Esophagus (tissue), 2 donors: ENCODE results near the gene JAML. TPM values are rescaled to one million over a fixed set of nuclear protein-coding genes. Genes with fewer than 3 reads are reported as not detected.

Experiments
- H3K27ac ChIP-seq, 2 donors: one replicate each; pipeline ENCODE4 v1.5.1; 2013; ENCODE audit warnings: low read depth in 2 of 2, mild to moderate bottlenecking in 2 of 2, inconsistent platforms in 1 of 2, low read length in 1 of 2, moderate library complexity in 1 of 2
- H3K27me3 ChIP-seq, 2 donors: one replicate each; pipeline ENCODE4 v1.6.1; 2013; ENCODE audit warnings: low read length in 2 of 2, control low read depth in 1 of 2, mild to moderate bottlenecking in 1 of 2; ENCODE audit not compliant: insufficient read depth in 2 of 2, control insufficient read depth in 1 of 2
- H3K36me3 ChIP-seq, 2 donors: one replicate each; pipeline ENCODE4 v1.6.1; 2013; ENCODE audit warnings: low read length in 1 of 2; ENCODE audit not compliant: control insufficient read depth in 2 of 2, insufficient read depth in 2 of 2
- H3K4me1 ChIP-seq, 2 donors: one replicate each; pipeline ENCODE4 v1.6.1; 2013; ENCODE audit warnings: low read length in 1 of 2; ENCODE audit not compliant: control insufficient read depth in 2 of 2, insufficient read depth in 2 of 2
- H3K4me3 ChIP-seq, 2 donors: one replicate each; pipeline ENCODE4 v1.5.1; 2013; ENCODE audit warnings: low read length in 2 of 2, mild to moderate bottlenecking in 2 of 2, low read depth in 1 of 2, moderate library complexity in 1 of 2
- H3K9me3 ChIP-seq, 2 donors: one replicate each; pipeline ENCODE4 v1.6.1; 2013; ENCODE audit warnings: mild to moderate bottlenecking in 2 of 2, low read depth in 1 of 2, low read length in 1 of 2, moderate library complexity in 1 of 2; ENCODE audit not compliant: control insufficient read depth in 2 of 2, insufficient read depth in 1 of 2
- WGBS, 2 donors: extraction: QIAGEN DNeasy Blood & Tissue Kit; methylation state at CpG; one replicate each; pipeline ENCODE4 v1.1.7; 2013; 5-methylcytosine and 5-hydroxymethylcytosine counted together
- polyA plus RNA-seq, 2 donors: library from polyadenylated mRNA; stranded (reverse); fragments of 200-250 nt; gene quantifications; one replicate each; pipeline ENCODE4 v1.2.3, GENCODE V29; 2013
- donor health status: healthy with polysubstance abuse.
- donor health status: Bipolar disorder and iron deficiency.

JAML gene
- 1 to 10 TPM; 6.1 to 7.0 TPM for polyA plus RNA-seq

DNA sequence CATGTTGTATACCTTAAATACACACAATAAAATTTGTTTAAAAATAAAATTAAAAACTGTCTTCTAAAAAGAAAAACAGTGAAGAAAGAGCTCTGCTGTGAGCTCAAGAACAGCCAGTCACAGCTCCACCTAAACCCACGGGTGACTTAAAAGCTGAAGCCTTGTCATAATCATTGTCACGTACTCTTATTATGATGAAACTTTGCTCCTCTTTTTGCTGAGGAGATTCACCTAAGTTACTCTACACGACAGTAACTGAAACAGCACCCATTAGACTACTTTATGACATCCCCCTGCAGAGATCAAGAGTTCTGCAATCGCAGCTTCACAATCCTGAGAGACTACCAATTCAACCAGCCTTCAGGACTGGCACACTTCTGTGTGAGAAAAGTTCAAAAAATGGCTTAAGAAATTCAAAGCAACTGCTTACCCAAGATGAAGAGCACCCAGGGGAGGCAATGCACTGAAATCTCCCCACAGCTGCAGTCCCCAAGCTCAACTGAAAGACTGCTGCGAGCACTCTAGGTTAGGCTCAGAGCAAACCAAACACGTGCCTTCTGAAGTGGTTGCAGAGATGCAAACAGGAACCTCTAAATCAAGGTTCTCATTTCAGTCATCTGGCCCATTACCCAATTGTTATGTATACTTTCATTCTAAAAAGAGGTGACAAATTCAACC lies at the start of gene JAML:
TSS of gene JAML (minus strand) at position 501 of the 678 bp plus-strand sequence. CDS start 10,145 bp downstream, outside the sequence.
- 64 to 72% methylated on average over 6 of the region's 6 CpGs for WGBS, 2 donors
- no peaks in the 10 kb centered on the region for H3K4me1 ChIP-seq
- no peaks in the 10 kb centered on the region for H3K9me3 ChIP-seq
- H3K27me3 ChIP-seq, result no peaks in the 10 kb centered on the region
- peak within 1 kb of the TSS; percentile 1 to 28 for H3K27ac ChIP-seq
- peak within 1 kb of the TSS; percentile 11 to 33 for H3K4me3 ChIP-seq
- H3K36me3 ChIP-seq, result no peaks in the 10 kb centered on the region

GRCh38 chr11:118274186-118274585 lies 49.4 kb upstream of the JAML start:
- WGBS, 2 donors, result 48 to 55% methylated on average over 2 of the region's 2 CpGs
- Histone ChIP-seq H3K4me1 (peaks cover 0 to 7% of the 10 kb centered on the region in 2 donors), H3K4me3 (no peak overlapping the region), H3K36me3 (no peaks in the 10 kb centered on the region), H3K27me3 (no peaks in the 10 kb centered on the region), H3K9me3 (no peaks in the 10 kb centered on the region), H3K27ac (peak overlapping the region; percentile 67 to 83)

- H3K36me3 ChIP-seq, result no peaks in the 10 kb centered on the region
- no peaks in the 10 kb centered on the region for H3K27me3 ChIP-seq
- H3K9me3 ChIP-seq, result no peaks in the 10 kb centered on the region
- no peak overlapping the region for H3K4me3 ChIP-seq
- peaks cover 0 to 5% of the 10 kb centered on the region in 2 donors for H3K4me1 ChIP-seq
- WGBS, 2 donors, result 67 to 73% methylated on average over 2 of the region's 2 CpGs
- H3K27ac ChIP-seq, result no peak overlapping the region
These were observed 47.2 kb upstream of the JAML start for GRCh38 chr11:118272001-118272400.

DNA sequence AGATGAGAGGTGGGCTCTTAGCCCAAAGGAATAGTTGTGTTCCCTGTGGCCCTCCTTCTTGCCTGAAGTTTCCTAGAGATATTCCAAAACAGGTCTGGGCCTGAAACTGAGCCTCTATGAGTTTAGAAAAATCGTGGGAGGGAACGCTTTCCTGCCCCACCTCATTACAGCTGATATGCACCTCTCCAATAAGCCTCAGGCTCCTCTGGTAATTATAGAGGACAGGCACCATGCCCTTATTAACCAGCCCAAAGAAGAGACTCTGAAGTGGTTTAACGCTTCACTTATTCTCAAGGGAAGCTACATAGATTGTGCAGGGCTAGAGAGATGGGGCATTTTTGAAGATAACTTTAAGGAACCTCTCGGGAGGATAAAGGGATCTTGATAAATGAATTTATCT lies 42.7 kb upstream of the JAML start:
- Histone ChIP-seq H3K4me3 (no peak overlapping the region), H3K9me3 (no peaks in the 10 kb centered on the region), H3K4me1 (peaks cover 0 to 2% of the 10 kb centered on the region in 2 donors), H3K27me3 (no peaks in the 10 kb centered on the region), H3K36me3 (peaks cover 0 to 1% of the 10 kb centered on the region in 2 donors), H3K27ac (peak overlapping the region; percentile 89 to 92)
- 41 to 74% methylated on average over 4 of the region's 4 CpGs for WGBS, 2 donors

GRCh38 chr11:118265954-118266353 lies 41.1 kb upstream of the JAML start:
- Histone ChIP-seq H3K27ac (peak overlapping the region; percentile 86), H3K36me3 (peaks cover 0 to 6% of the 10 kb centered on the region in 2 donors), H3K27me3 (no peaks in the 10 kb centered on the region), H3K4me1 (peaks cover 0 to 5% of the 10 kb centered on the region in 2 donors), H3K9me3 (no peaks in the 10 kb centered on the region), H3K4me3 (peak overlapping the region; percentile 28 to 83)
- 27 to 65% methylated on average over 1 of the region's 1 CpG for WGBS, 2 donors

DNA sequence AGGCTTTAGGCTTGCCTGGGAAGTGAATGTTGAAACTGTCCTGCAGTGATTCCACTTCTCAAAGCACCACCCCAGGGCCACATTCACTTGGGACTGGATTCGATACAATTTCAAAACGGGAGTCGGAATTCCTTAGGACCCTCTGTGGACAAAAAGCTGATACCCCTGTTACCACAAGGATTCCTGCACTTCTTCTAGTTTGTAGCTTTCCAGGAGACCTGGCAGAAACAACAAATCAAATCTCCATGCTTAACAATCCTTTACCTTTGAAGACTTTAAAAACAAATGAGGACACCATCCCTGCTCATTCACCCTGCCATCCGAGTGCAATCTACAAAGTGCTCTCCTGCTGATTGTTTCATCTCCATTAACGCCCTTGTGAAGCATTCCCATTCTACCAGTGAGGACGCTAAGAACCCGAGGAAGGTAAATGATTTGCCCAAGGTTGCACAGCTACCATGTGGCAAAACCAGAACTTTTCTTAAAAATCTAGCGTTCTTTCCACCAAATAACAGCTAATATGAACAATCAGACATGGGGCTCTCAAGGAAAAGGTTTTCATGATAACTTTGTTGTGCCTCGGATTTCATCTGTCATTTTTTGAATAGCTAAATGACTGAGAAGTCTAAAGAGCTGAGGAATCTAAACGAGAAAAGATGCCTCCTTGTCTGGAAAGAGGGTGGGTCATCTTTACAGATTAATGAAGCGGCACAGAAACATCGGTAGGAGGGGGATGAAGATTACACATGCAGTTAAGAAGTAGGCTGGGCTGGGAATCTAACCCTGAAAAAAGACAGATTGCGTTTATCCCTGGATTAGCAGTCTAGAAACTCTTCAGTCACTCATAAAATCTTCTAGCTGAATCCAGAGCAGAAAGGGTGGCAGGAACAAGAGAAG lies 40.0 kb upstream of the JAML start:
- H3K27me3 ChIP-seq, result no peaks in the 10 kb centered on the region

DNA sequence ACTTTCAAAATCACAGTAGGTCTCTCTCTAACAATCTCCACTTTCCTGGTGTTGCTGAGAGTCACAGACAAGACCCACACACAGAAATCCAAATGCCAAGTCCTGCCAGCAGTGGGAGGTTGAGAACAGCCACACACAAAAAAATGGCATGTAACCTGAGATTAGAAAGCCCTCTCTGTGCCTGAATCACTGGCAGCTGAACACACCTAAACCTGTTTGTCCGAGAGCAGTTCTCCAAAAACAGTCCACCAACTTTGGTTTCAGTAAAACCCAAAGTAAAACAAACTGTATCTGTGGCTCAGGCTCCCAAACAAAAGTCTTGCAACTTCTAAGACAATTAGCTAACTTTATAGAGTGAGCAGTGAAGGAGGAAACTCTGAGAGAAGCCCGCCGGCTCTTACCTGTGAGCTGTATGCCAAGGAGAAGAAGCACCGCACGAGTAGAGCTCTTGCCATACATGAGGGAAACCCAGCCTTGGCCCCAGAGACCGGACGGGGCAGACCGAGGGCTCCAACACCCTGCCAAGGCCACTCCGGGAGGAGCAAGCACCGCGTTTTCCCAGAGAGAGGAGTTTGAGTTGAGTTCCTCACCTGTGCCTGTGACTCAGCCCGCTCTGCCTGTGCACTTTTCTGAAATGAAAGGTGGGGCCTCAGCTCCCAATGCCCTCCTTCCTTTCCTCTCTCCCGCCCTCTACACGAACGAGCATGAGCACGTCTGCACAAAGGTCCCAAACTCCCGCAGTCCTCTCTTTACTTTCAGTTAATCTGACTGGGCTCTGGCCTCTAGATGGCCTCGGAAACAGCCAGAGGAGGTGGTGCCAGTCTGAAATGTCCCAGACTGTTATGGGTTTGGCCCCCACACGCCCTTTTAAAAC lies 39.1 kb upstream of the JAML start, which contains the start of gene MPZL2:
TSS of gene MPZL2 (minus strand) at position 603 of the 874 bp plus-strand sequence. CDS start at position 459, 144 bp downstream.
- H3K36me3 ChIP-seq, result peaks cover 0 to 6% of the 10 kb centered on the region in 2 donors
- peak within 1 kb of the TSS; percentile 62 to 83 for H3K4me3 ChIP-seq
- no peaks in the 10 kb centered on the region for H3K9me3 ChIP-seq
- peak within 1 kb of the TSS; percentile 86 for H3K27ac ChIP-seq
- H3K27me3 ChIP-seq, result no peaks in the 10 kb centered on the region
- 9 to 10% methylated on average over 19 of the region's 19 CpGs for WGBS, 2 donors
- peaks cover 0 to 5% of the 10 kb centered on the region in 2 donors for H3K4me1 ChIP-seq

More for the DNA sequence above, 40.0 kb upstream of the JAML start:
- peak overlapping the region; percentile 86 for H3K27ac ChIP-seq
- peak overlapping the region; percentile 62 to 83 for H3K4me3 ChIP-seq
- peaks cover 0 to 6% of the 10 kb centered on the region in 2 donors for H3K36me3 ChIP-seq
- H3K4me1 ChIP-seq, result peaks cover 0 to 5% of the 10 kb centered on the region in 2 donors
- WGBS, 2 donors, result 34 to 47% methylated on average over 13 of the region's 13 CpGs
- no peaks in the 10 kb centered on the region for H3K9me3 ChIP-seq

GRCh38 chr11:118263112-118263511 lies 38.3 kb upstream of the JAML start:
- Histone ChIP-seq H3K27me3 (no peaks in the 10 kb centered on the region), H3K9me3 (no peaks in the 10 kb centered on the region), H3K4me3 (peak overlapping the region; percentile 62 to 83), H3K36me3 (peaks cover 0 to 9% of the 10 kb centered on the region in 2 donors), H3K4me1 (peaks cover 0 to 5% of the 10 kb centered on the region in 2 donors), H3K27ac (peak overlapping the region in 1 of 2 donors; percentile 86)
- 37 to 47% methylated on average over 4 of the region's 4 CpGs for WGBS, 2 donors

DNA sequence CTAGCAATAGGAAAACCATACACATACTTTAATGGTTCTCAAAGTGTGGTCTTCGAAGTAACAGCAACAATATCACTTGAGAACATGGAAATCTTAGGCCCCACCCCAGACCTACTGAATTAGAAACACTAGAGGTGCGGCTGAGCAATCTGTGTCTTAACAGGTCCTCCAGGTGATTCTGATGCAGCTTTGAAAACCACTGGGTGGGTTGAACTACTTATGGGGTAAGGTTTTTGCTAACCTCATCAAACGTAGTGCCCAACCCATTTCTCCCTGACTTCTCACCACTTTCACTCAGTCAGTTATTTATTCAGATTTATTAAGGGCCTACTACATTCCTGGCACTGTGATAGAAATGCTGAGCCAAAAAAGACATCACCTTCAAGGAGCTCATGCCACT lies 35.5 kb upstream of the JAML start:
- peak overlapping the region in 1 of 2 donors; percentile 83 for H3K4me3 ChIP-seq
- 63 to 69% methylated on average over 3 of the region's 3 CpGs for WGBS, 2 donors
- H3K4me1 ChIP-seq, result peaks cover 0 to 3% of the 10 kb centered on the region in 2 donors
- no peaks in the 10 kb centered on the region for H3K9me3 ChIP-seq
- H3K27me3 ChIP-seq, result no peaks in the 10 kb centered on the region
- peaks cover 0 to 9% of the 10 kb centered on the region in 2 donors for H3K36me3 ChIP-seq
- H3K27ac ChIP-seq, result peak overlapping the region; percentile 7 to 45
